HepG2 (cell line): Measurements from ENCODE around the gene SYNC. TPM values are rescaled to one million over a fixed set of nuclear protein-coding genes. Genes with fewer than 3 reads are reported as not detected.

Source experiments
- AGO2 ChIP-seq: fragments of 200-400 bp; formaldehyde crosslinking; optimal IDR thresholded peaks from 2 replicates; pipeline ENCODE3; 2017; ENCODE audit warnings: mild to moderate bottlenecking, low read depth, low read length, moderate library complexity
- BRCA1 ChIP-seq: sonication (generic); formaldehyde crosslinking; IDR thresholded peaks from 2 replicates; pipeline ENCODE4 v1.4.0; 2020; ENCODE audit warnings: missing genetic modification reagents
- FOSL1 ChIP-seq: sonication (generic); formaldehyde crosslinking; IDR thresholded peaks from 2 replicates; pipeline ENCODE4 v1.9.0; 2021; ENCODE audit warnings: missing genetic modification reagents, borderline replicate concordance
- HDAC1 ChIP-seq: sonication (generic); formaldehyde crosslinking; IDR thresholded peaks from 2 replicates; pipeline ENCODE4 v1.5.1; 2020; ENCODE audit warnings: mild to moderate bottlenecking, missing genetic modification reagents
- HNF4A ChIP-seq: sonication (generic); formaldehyde crosslinking; IDR thresholded peaks from 2 replicates; pipeline ENCODE4 v1.4.0; 2020; ENCODE audit warnings: missing genetic modification reagents
- HNRNPK ChIP-seq: fragments of 200-400 bp; formaldehyde crosslinking; IDR thresholded peaks from 2 replicates; pipeline ENCODE4 v1.6.1; 2018; ENCODE audit warnings: low read length, low read depth, moderate library complexity, mild to moderate bottlenecking; ENCODE audit not compliant: poor library complexity, severe bottlenecking
- IKZF4 ChIP-seq: sonication (generic); formaldehyde crosslinking; IDR thresholded peaks from 2 replicates; pipeline ENCODE4 v1.5.1; 2020; ENCODE audit warnings: borderline replicate concordance, mild to moderate bottlenecking, low read depth, missing genetic modification reagents; ENCODE audit errors: not compliant biosample characterization
- KDM1A ChIP-seq: IDR thresholded peaks from 2 replicates; pipeline ENCODE4 v1.6.1; 2016; ENCODE audit warnings: missing compliant biosample characterization
- MAFF ChIP-seq: IDR thresholded peaks from 2 replicates; pipeline ENCODE4 v1.6.1; 2011; ENCODE audit warnings: low read depth, low read length, improper control_type of control experiment
- NFYB ChIP-seq: sonication (generic); formaldehyde crosslinking; IDR thresholded peaks from 2 replicates; pipeline ENCODE4 v1.4.0; 2020; ENCODE audit warnings: missing genetic modification reagents
- PHF21A ChIP-seq: sonication (generic); formaldehyde crosslinking; IDR thresholded peaks from 2 replicates; pipeline ENCODE4 v1.5.0; 2020; ENCODE audit warnings: mild to moderate bottlenecking, missing genetic modification reagents
- PLSCR1 ChIP-seq: sonication (generic); formaldehyde crosslinking; IDR thresholded peaks from 2 replicates; pipeline ENCODE4 v1.5.0; 2020; ENCODE audit warnings: missing genetic modification reagents, mild to moderate bottlenecking, borderline replicate concordance
- ZBTB25 ChIP-seq: IDR thresholded peaks from 2 replicates; pipeline ENCODE4 v1.6.1; 2018; ENCODE audit warnings: missing genetic modification reagents
- ZBTB4 ChIP-seq: sonication (generic); formaldehyde crosslinking; IDR thresholded peaks from 2 replicates; pipeline ENCODE4 v1.4.0; 2020; ENCODE audit warnings: missing genetic modification reagents, mild to moderate bottlenecking, borderline replicate concordance
- ZFP36 ChIP-seq: fragments of 150-350 bp; IDR thresholded peaks from 2 replicates; pipeline ENCODE4 v1.6.1; 2018; ENCODE audit warnings: borderline replicate concordance, low read length, low read depth; ENCODE audit not compliant: partially characterized antibody
- ZFP36L1 ChIP-seq: sonication (generic); formaldehyde crosslinking; IDR thresholded peaks from 2 replicates; pipeline ENCODE4 v1.8.0; 2022; ENCODE audit warnings: mild to moderate bottlenecking, missing genetic modification reagents, moderate library complexity
- ZNF101 ChIP-seq: sonication (generic); formaldehyde crosslinking; IDR thresholded peaks from 2 replicates; pipeline ENCODE4 v1.4.0; 2020; ENCODE audit warnings: mild to moderate bottlenecking, low read depth, missing genetic modification reagents, borderline replicate concordance
- ZNF225 ChIP-seq: sonication (generic); formaldehyde crosslinking; IDR thresholded peaks from 2 replicates; pipeline ENCODE4 v1.4.0; 2020; ENCODE audit warnings: mild to moderate bottlenecking, missing genetic modification reagents
- ZNF546 ChIP-seq: sonication (generic); formaldehyde crosslinking; conservative IDR thresholded peaks from 2 replicates; pipeline ENCODE4 v1.8.1; 2023; ENCODE audit warnings: mild to moderate bottlenecking, missing genetic modification reagents
- ZNF598 ChIP-seq: sonication (generic); formaldehyde crosslinking; IDR thresholded peaks from 2 replicates; pipeline ENCODE4 v1.5.1; 2020; ENCODE audit warnings: mild to moderate bottlenecking, missing genetic modification reagents, borderline replicate concordance
- ZNF652 ChIP-seq: IDR thresholded peaks from 2 replicates; pipeline ENCODE4 v1.6.1; 2016; ENCODE audit warnings: low read depth, borderline replicate concordance
- ZNF672 ChIP-seq: sonication (generic); formaldehyde crosslinking; IDR thresholded peaks from 2 replicates; pipeline ENCODE4 v1.8.1; 2022; ENCODE audit warnings: missing genetic modification reagents
- ZNF883 ChIP-seq: sonication (generic); formaldehyde crosslinking; IDR thresholded peaks from 2 replicates; pipeline ENCODE4 v1.5.1; 2020; ENCODE audit warnings: mild to moderate bottlenecking, missing genetic modification reagents; ENCODE audit errors: not compliant biosample characterization
- polyA plus RNA-seq, 8 experiments: library from polyadenylated mRNA; depleted of rRNA in 3 of 8; stranded (reverse) in 7 of 8; unstranded in 1 of 8; fragments of >200 nt; fragmentation: Illumina TruSeq in 4 of 8; extraction: Trizol in 4 of 8; gene quantifications; 2 replicates each; pipeline versions ENCODE4 v1.2.1 to v1.2.3, GENCODE V29; 2011 to 2016; ENCODE audit warnings: low read depth in 4 of 8, missing spikeins in 1 of 8, mixed read lengths in 1 of 8; ENCODE audit not compliant: insufficient read depth in 1 of 8
- total RNA-seq, 5 experiments: library from RNA; depleted of rRNA; stranded (reverse); fragments of >200 nt; fragmentation: Illumina TruSeq; extraction: Trizol; gene quantifications; 2 replicates each; pipeline ENCODE4 v1.2.3, GENCODE V29; 2016; ENCODE audit warnings: low read depth in 1 of 5
- TF ChIP-seq, protein P1 (sequence below): IDR thresholded peaks from 2 replicates; pipeline ENCODE4 v1.6.1; 2016; ENCODE audit warnings: missing compliant biosample characterization, missing genetic modification reagents, borderline replicate concordance

The SYNC gene
- total and polyA plus RNA-seq, 2 of the 13 experiments (the other 11 are each of a cell fraction or from before 2014, with no cell fraction given): 2.4 to 5.4 TPM

DNA sequence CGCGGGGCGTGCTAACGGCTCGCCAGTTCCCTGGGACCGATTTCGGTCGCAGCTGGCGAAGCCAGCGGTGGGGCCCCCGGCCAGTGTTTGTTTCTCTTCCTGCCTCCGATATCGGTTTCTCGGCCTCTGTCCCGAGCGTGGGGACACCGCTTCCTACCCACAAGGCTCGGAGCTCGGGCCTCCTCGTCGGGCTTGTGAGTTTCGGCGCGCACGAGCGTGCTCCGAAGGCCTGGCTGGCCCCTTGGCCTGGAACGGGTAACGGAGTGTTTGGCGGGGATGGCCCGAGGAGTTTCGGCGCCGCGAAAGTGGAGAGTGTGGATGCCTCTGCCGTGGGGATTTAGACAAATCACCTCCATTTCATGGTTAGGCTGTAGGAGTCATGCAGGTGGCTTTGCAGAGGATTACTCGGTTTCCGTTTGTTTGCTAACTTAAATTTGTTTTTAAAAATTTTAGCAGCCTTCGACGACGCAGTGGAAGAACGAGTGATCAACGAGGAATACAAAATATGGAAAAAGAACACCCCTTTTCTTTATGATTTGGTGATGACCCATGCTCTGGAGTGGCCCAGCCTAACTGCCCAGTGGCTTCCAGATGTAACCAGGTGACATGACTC is 51.0 kb downstream of the SYNC start (continued):
- TF ChIP-seq ZNF652 (CRISPR knock-in tag): no peak
- TF ChIP-seq BRCA1 (CRISPR knock-in tag): 0 out of 2 replicates have a peak, but pooled peaks have one; percentile 4
- peak; percentile 72; the same call in 1 of the 2 replicates for TF ChIP-seq ZNF546 (CRISPR knock-in tag)
- 0 out of 2 replicates have a peak, but pooled peaks have one; percentile 20 for TF ChIP-seq ZNF225 (CRISPR knock-in tag)
- peak; percentile 72; the same call in 1 of the 2 replicates for TF ChIP-seq ZNF598 (CRISPR knock-in tag)
- TF ChIP-seq PHF21A (CRISPR knock-in tag): no peak
- peak; percentile 9 for TF ChIP-seq ZNF883 (CRISPR knock-in tag)
- TF ChIP-seq HDAC1: peak; percentile 4; the same call in 1 of the 2 replicates
- TF ChIP-seq MAFF: no peak
- TF ChIP-seq IKZF4 (CRISPR knock-in tag): no peak
- no peak for TF ChIP-seq KDM1A
- TF ChIP-seq ZBTB25 (CRISPR knock-in tag): no peak
- TF ChIP-seq, protein P1, sequence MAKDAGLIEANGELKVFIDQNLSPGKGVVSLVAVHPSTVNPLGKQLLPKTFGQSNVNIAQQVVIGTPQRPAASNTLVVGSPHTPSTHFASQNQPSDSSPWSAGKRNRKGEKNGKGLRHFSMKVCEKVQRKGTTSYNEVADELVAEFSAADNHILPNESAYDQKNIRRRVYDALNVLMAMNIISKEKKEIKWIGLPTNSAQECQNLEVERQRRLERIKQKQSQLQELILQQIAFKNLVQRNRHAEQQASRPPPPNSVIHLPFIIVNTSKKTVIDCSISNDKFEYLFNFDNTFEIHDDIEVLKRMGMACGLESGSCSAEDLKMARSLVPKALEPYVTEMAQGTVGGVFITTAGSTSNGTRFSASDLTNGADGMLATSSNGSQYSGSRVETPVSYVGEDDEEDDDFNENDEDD (CRISPR knock-in tag): no peak; the same call in 1 of the 2 replicates
- peak; percentile 81 for TF ChIP-seq AGO2
- TF ChIP-seq HNRNPK: no peak
- no peak for TF ChIP-seq ZFP36
- TF ChIP-seq FOSL1 (CRISPR knock-in tag): peak; percentile 18; the same call in 1 of the 2 replicates
- no peak for TF ChIP-seq ZNF672 (CRISPR knock-in tag)
- no peak for TF ChIP-seq NFYB (CRISPR knock-in tag)
- TF ChIP-seq HNF4A (CRISPR knock-in tag): 0 out of 2 replicates have a peak, but pooled peaks have one; percentile 0
- TF ChIP-seq ZFP36L1 (CRISPR knock-in tag): no peak
- 0 out of 2 replicates have a peak, but pooled peaks have one; percentile 9 for TF ChIP-seq ZNF101 (CRISPR knock-in tag)
- TF ChIP-seq PLSCR1 (CRISPR knock-in tag): peak; percentile 7; the same call in 1 of the 2 replicates
- TF ChIP-seq ZBTB4: peak; percentile 7; the same call in 1 of the 2 replicates
